Measurements from ENCODE around the gene LDLR.
A peak's percentile ranks its signal among the peaks of the same experiment; 100 is the strongest.
"Not testable (repeated sequence)": the region's sequence is repeated elsewhere in the genome, so short reads cannot be mapped to it uniquely, and the experiment has no call there.

The LDLR gene

DNA sequence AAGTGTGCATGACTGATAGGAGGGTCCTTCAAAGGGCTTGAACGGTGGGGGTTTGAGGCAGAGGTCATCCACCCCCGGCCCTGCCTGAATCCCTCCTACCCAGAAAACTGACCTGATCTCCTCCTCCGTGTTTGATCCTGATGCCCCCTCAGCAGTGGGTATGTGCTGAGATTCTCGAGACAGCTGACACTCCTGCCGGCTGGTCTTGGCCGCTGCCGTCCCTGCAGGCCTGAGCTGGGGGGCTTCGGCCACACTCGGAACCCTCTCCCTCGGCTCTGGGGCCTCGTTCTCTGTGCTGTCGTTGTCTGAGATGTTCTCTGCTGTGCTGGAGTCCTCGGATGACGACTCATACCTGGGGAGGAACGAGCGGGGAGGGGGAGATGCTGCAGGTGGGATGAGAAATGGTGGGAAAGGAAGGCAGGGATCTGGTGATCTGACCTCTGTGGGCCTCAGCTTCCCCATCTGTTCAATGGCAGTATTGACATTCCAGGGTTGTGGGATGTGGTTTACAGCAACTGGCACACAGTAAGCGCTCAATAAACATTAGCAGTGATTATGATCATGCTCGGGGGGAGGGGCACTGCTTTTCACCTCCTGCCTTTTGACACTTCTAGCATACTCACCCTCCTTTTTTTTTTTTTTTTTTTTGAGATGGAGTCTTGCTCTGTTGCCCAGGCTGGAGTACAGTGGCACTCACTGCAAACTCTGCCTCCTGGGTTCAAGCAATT is 87.4 kb downstream of the LDLR start:
- no peak for DNase-seq

- no peak for DNase-seq
These were observed 88.3 kb downstream of the LDLR start for GRCh38 chr19:11177592-11177991.

GRCh38 chr19:11179145-11179465 is 89.8 kb downstream of the LDLR start:
- not testable (repeated sequence) for DNase-seq

DNA sequence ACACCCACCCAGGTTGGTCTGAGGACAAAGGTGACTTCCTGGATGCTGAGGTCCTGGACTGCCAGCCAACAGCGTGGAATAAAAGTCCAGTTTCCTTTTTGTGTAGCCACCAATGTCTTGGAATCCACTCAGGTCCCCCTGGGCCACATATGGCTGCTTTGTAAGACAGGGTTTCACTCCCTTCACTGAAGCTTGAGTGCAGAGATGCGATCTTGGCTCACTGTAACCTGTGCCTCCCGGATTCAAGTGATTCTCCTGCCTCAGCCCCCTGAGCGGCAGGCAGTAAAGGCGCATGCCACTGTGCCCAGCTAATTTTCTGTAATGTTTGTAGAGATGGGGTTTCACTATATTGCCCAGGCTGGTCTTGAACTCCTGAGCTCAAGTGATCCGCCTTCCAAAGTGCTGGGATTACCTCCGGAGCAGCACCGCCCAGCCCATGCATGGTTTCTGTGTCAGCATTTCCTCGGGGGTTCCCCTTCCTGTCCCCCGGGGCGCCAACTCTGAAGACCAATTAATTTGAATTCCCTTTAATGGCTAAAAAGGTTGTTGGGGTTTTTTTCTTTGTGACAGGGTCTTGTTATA is 90.5 kb downstream of the LDLR start:
- DNase-seq, result peak; percentile 63

GRCh38 chr19:11180346-11180745 is 91.1 kb downstream of the LDLR start:
- no peak for DNase-seq

DNA sequence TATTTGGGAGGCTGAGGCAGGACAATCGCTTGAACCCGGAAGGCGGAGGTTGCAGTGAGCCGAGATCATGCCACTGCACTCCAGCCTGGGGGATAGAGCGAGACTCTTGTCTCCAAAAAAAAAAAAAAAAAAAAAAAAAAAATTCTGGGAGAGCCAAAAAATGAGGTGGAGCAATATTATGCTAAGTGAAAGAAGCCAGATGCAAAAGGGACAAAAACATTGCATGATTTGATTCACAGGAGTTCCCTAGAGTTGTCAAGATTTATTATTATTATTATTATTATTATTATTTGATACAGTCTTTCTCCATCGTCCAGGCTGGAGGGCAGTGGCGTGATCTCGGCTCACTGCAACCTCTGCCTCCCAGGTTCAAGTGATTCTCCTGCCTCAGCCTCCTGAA is 91.7 kb downstream of the LDLR start:
- DNase-seq, result not testable (repeated sequence)

- DNase-seq, result peak; percentile 12
These were observed 92.2 kb downstream of the LDLR start for GRCh38 chr19:11181488-11181887.
